Prostate gland (tissue), 2 donors: ENCODE measurements around the gene SH2D3A. TPM values are rescaled to one million over a fixed set of nuclear protein-coding genes. Genes with fewer than 3 reads are reported as not detected.

Experiments
- DNase-seq: peaks from one replicate; pipeline ENCODE4 v3.0.0-alpha.2; 2019; ENCODE audit warnings: low spot score
- H3K27ac ChIP-seq, 2 donors: fragments of 200-600 bp; sonication (generic); 2 replicates each; pipeline ENCODE4 v1.5.1; 2017 to 2019
- H3K27me3 ChIP-seq: fragments of 200-600 bp; sonication (generic); replicated peaks from 2 replicates; pipeline ENCODE4 v1.5.1; 2019; ENCODE audit not compliant: insufficient read depth
- H3K36me3 ChIP-seq, 2 donors: fragments of 200-600 bp; sonication (generic); 1 replicate in 1 of 2; 2 replicates in 1 of 2; pipeline versions ENCODE4 v1.5.1 to v1.8.1; 2017 to 2019
- H3K4me1 ChIP-seq: fragments of 200-600 bp; sonication (generic); replicated peaks from 2 replicates; pipeline ENCODE4 v1.5.1; 2019
- H3K4me3 ChIP-seq, 2 donors: fragments of 200-600 bp; sonication (generic); 2 replicates each; pipeline ENCODE4 v1.5.1; 2017 to 2019
- H3K9me3 ChIP-seq: fragments of 200-600 bp; sonication (generic); 2 replicates; pipeline ENCODE4 v1.5.1; 2017
- CTCF ChIP-seq, 4 experiments: fragments of 200-600 bp in 2 of 4; fragments of 450-650 bp in 2 of 4; sonication (generic) in 2 of 4; IDR thresholded peaks; 1 replicate in 3 of 4; 2 replicates in 1 of 4; pipeline ENCODE4 v1.5.1; 2016 to 2019; ENCODE audit warnings: antibody characterized with exemption in 4 of 4, mild to moderate bottlenecking in 2 of 4, moderate library complexity in 2 of 4
- POLR2A ChIP-seq: fragments of 450-650 bp; IDR thresholded peaks from one replicate; pipeline ENCODE4 v1.6.1; 2016; ENCODE audit warnings: antibody characterized with exemption, mild to moderate bottlenecking
- POLR2AphosphoS5 ChIP-seq: sonication (generic); formaldehyde crosslinking; IDR thresholded peaks from one replicate; pipeline ENCODE4 v1.6.1; 2017; ENCODE audit warnings: antibody characterized with exemption
- WGBS: methylation state at CpG from one replicate; pipeline ENCODE4 v1.1.5; 2018; 5-methylcytosine and 5-hydroxymethylcytosine counted together
- intact Hi-C: fragments of 100-400 bp; cut with DNase I; formaldehyde crosslinking; loops from one replicate; pipeline ENCODE4 v1.14.2; 2022
- total RNA-seq, 2 donors: library from RNA; depleted of rRNA; stranded (reverse); fragments of >200 nt; gene quantifications; one replicate each; pipeline ENCODE4 v1.1.0, GENCODE V29; 2016

SH2D3A gene
- total RNA-seq, 2 donors from 2014 or later: 35.5 to 45.1 TPM

- Histone ChIP-seq H3K4me1 (peaks cover 13% of the 10 kb centered on the region), H3K27me3 (no peaks in the 10 kb centered on the region), H3K36me3 (peaks cover 0 to 12% of the 10 kb centered on the region in 2 donors), H3K4me3 (no peak overlapping the region), H3K9me3 (no peaks in the 10 kb centered on the region), H3K27ac (peak overlapping the region; percentile 79 to 81)
- peak; percentile 82 for DNase-seq
- intact Hi-C loops: no loop called here
- peak in 1 of 4 experiments; percentile 3 for TF ChIP-seq CTCF (IDR thresholded peaks at IDR 0.05)
- peak; percentile 85 for TF ChIP-seq POLR2AphosphoS5
- no peak for TF ChIP-seq POLR2A
- WGBS: 17% methylated on average over 40 of the region's 41 CpGs
Measured at GRCh38 chr19:6744381-6745301, 22.6 kb downstream of the SH2D3A start.

- peaks cover 0 to 12% of the 10 kb centered on the region in 2 donors for H3K36me3 ChIP-seq
- H3K4me1 ChIP-seq: peaks cover 15% of the 10 kb centered on the region
- no peaks in the 10 kb centered on the region for H3K9me3 ChIP-seq
- intact Hi-C loops: no loop called here
- WGBS: 78% methylated on average over 15 of the region's 15 CpGs
- no peak overlapping the region for H3K4me3 ChIP-seq
- TF ChIP-seq POLR2A (no peak), POLR2AphosphoS5 (no peak), CTCF (IDR thresholded peaks at IDR 0.05) (no peak)
- H3K27ac ChIP-seq: peak overlapping the region; percentile 79 to 81
- H3K27me3 ChIP-seq: no peaks in the 10 kb centered on the region
- no peak for DNase-seq
Measured at GRCh38 chr19:6743714-6744380, 23.4 kb downstream of the SH2D3A start.

GRCh38 chr19:6743066-6743465, 24.2 kb downstream of the SH2D3A start:
- 83% methylated on average over 7 of the region's 7 CpGs for WGBS
- Histone ChIP-seq H3K27ac (peak overlapping the region in 1 of 2 donors; percentile 81), H3K4me1 (peaks cover 19% of the 10 kb centered on the region), H3K4me3 (no peak overlapping the region), H3K9me3 (no peaks in the 10 kb centered on the region), H3K36me3 (peaks cover 0 to 12% of the 10 kb centered on the region in 2 donors), H3K27me3 (no peaks in the 10 kb centered on the region)
- no peak for TF ChIP-seq POLR2A
- no peak for TF ChIP-seq POLR2AphosphoS5
- no peak for TF ChIP-seq CTCF (IDR thresholded peaks at IDR 0.05)
- no peak for DNase-seq
- intact Hi-C loops: no loop called here

- Histone ChIP-seq H3K4me1 (peaks cover 24% of the 10 kb centered on the region), H3K36me3 (no peaks in the 10 kb centered on the region), H3K9me3 (no peaks in the 10 kb centered on the region), H3K4me3 (peak overlapping the region; percentile 69 to 80), H3K27ac (peak overlapping the region; percentile 91 to 93), H3K27me3 (no peaks in the 10 kb centered on the region)
- intact Hi-C loops: no loop called here
- TF ChIP-seq POLR2AphosphoS5 (peak; percentile 83), POLR2A (peak; percentile 78), CTCF (IDR thresholded peaks at IDR 0.05) (no peak)
- 2% methylated on average over 42 of the region's 46 CpGs for WGBS
- peak; percentile 54 for DNase-seq
Measured at GRCh38 chr19:6740589-6741343, 26.5 kb downstream of the SH2D3A start.
